K562 (cell line): ENCODE measurements around the gene GTF3C1. TPM values are rescaled to one million over a fixed set of nuclear protein-coding genes. Genes with fewer than 3 reads are reported as not detected.

Source experiments
- ATAC-seq: fragments of 200-7000 bp; cut with Tn5 transposase; 3 replicates; pipeline ENCODE4 v1.9.1; 2020; ENCODE audit warnings: moderate library complexity
- BruUV-seq: library from RNA; stranded (reverse); fragments of 400-500 nt; replicated peaks from 2 replicates; lab custom pipeline; 2021; lab: Mats Ljungman, UMichigan
- CTCF ChIA-PET: fragments of 300-600 bp; formaldehyde crosslinking; extraction: SDS; loops from one replicate; lab custom pipeline; 2021; ENCODE audit warnings: low intra/inter-chr PET ratio; lab: Yijun Ruan, JAX
- POLR2A ChIA-PET: fragments of 300-600, 350-650 bp; sonication (Branson Sonifier 250); formaldehyde crosslinking; extraction: SDS; loops from one replicate; lab custom pipeline; 2021; ENCODE audit warnings: antibody characterized with exemption, inconsistent platforms; lab: Yijun Ruan, JAX
- DNase-seq, 4 experiments: peaks; one replicate each; pipeline versions ENCODE4 v3.0.0 to v3.0.0-alpha.2; 2011 to 2018; ENCODE audit warnings: low spot score in 3 of 4, mixed read lengths in 3 of 4; ENCODE audit errors: extremely low read depth in 1 of 4
- FAIRE-seq: peaks from 2 replicates; lab custom pipeline; 2011; peaks lifted over from hg19 to GRCh38; lab: Jason Lieb, UNC
- H2AFZ ChIP-seq: 2 replicates; pipeline ENCODE4 v1.6.0; 2011; ENCODE audit warnings: low read depth, low read length, control low read depth, inconsistent platforms
- H3K27ac ChIP-seq: fragments of 200-600 bp; 3 replicates; pipeline ENCODE4 v1.8.0; 2011; ENCODE audit warnings: low read depth, mild to moderate bottlenecking, control low read depth, inconsistent platforms, low read length, moderate library complexity, mixed read lengths; ENCODE audit errors: extremely low read depth
- H3K27me3 ChIP-seq, 2 experiments: fragments of 300-600 bp in 1 of 2; 2 replicates in 1 of 2; 3 replicates in 1 of 2; pipeline versions ENCODE4 v1.6.0 to v1.8.0; 2011; ENCODE audit warnings: inconsistent platforms in 2 of 2, low read length in 2 of 2, mild to moderate bottlenecking in 1 of 2, mixed read lengths in 1 of 2, moderate library complexity in 1 of 2; ENCODE audit not compliant: control insufficient read depth in 2 of 2, insufficient read depth in 2 of 2
- H3K36me3 ChIP-seq: fragments of 300-600 bp; 3 replicates; pipeline ENCODE4 v1.8.0; 2011; ENCODE audit warnings: mild to moderate bottlenecking, low read length, inconsistent platforms; ENCODE audit not compliant: control insufficient read depth, insufficient read depth
- H3K4me1 ChIP-seq, 2 experiments: fragments of 200-600 bp in 1 of 2; replicated peaks in 1 of 2; 2 replicates in 1 of 2; 3 replicates in 1 of 2; pipeline versions ENCODE4 v1.5.1 to v1.8.0; 2011; ENCODE audit warnings: inconsistent platforms in 2 of 2, low read length in 2 of 2, mild to moderate bottlenecking in 1 of 2, mixed read lengths in 1 of 2, moderate library complexity in 1 of 2; ENCODE audit not compliant: control insufficient read depth in 2 of 2, insufficient read depth in 2 of 2
- H3K4me2 ChIP-seq: 2 replicates; pipeline ENCODE4 v1.6.1; 2011; ENCODE audit warnings: low read length, control low read depth, inconsistent platforms, mixed read lengths; ENCODE audit not compliant: insufficient read depth
- H3K4me3 ChIP-seq: fragments of 200-600 bp; sonication (generic), shearing (Covaris generic); 2 replicates; pipeline ENCODE4 v1.5.1; 2016; ENCODE audit warnings: control low read depth, inconsistent platforms
- H3K79me2 ChIP-seq: fragments of 200-600 bp; 3 replicates; pipeline ENCODE4 v1.8.0; 2011; ENCODE audit warnings: low read length, inconsistent platforms; ENCODE audit not compliant: control insufficient read depth, insufficient read depth
- H3K9ac ChIP-seq, 2 experiments: 2 replicates each; pipeline versions ENCODE4 v1.6.0 to v1.6.1; 2011; ENCODE audit warnings: low read depth in 2 of 2, low read length in 2 of 2, control low read depth in 1 of 2, inconsistent platforms in 1 of 2, mild to moderate bottlenecking in 1 of 2, mixed read lengths in 1 of 2; ENCODE audit not compliant: insufficient read depth in 1 of 2
- H3K9me1 ChIP-seq: one replicate; pipeline ENCODE4 v1.6.0; 2011; ENCODE audit warnings: inconsistent platforms, mild to moderate bottlenecking, low read length, moderate library complexity; ENCODE audit not compliant: control insufficient read depth, insufficient read depth
- H3K9me3 ChIP-seq: replicated peaks from 2 replicates; pipeline ENCODE4 v1.5.1; 2011; ENCODE audit warnings: low read depth, low read length, inconsistent platforms; ENCODE audit not compliant: control insufficient read depth, insufficient read depth
- H4K20me1 ChIP-seq: replicated peaks from 2 replicates; pipeline ENCODE4 v1.6.1; 2011; ENCODE audit warnings: low read length, inconsistent platforms, mixed read lengths; ENCODE audit not compliant: control insufficient read depth, insufficient read depth
- FOXJ3 ChIP-seq: sonication (generic); formaldehyde crosslinking; IDR thresholded peaks from 2 replicates; pipeline ENCODE4 v1.4.0; 2020; ENCODE audit warnings: mild to moderate bottlenecking, missing genetic modification reagents
- HNRNPUL1 ChIP-seq: fragments of 200-400 bp; formaldehyde crosslinking; IDR thresholded peaks from 2 replicates; pipeline ENCODE4 v1.6.1; 2017; ENCODE audit warnings: low read length
- NONO ChIP-seq, 2 experiments: fragments of 200-400 bp in 1 of 2; fragments of 450-650 bp in 1 of 2; formaldehyde crosslinking in 1 of 2; IDR thresholded peaks; 2 replicates each; pipeline ENCODE4 v1.6.1; 2017; ENCODE audit warnings: low read depth in 2 of 2, mild to moderate bottlenecking in 2 of 2, moderate library complexity in 2 of 2, low read length in 1 of 2
- PTTG1 ChIP-seq: fragments of 450-650 bp; IDR thresholded peaks from 2 replicates; pipeline ENCODE4 v1.6.1; 2016; ENCODE audit warnings: low read depth, mild to moderate bottlenecking, missing genetic modification characterization, missing compliant biosample characterization
- SRF ChIP-seq, 2 experiments: fragments of 250-450, 450-650 bp in 1 of 2; sonication (Bioruptor Pico) in 1 of 2; sonication (generic) in 1 of 2; formaldehyde crosslinking; IDR thresholded peaks; 2 replicates each; pipeline versions ENCODE4 v1.5.0 to v1.5.1; 2020 to 2022; ENCODE audit warnings: mild to moderate bottlenecking in 1 of 2, missing genetic modification reagents in 1 of 2
- SRSF1 ChIP-seq: fragments of 200-400 bp; formaldehyde crosslinking; IDR thresholded peaks from 2 replicates; pipeline ENCODE4 v1.6.1; 2017; ENCODE audit warnings: mild to moderate bottlenecking, low read depth, low read length, moderate library complexity
- TCF7 ChIP-seq: sonication (generic); IDR thresholded peaks from 2 replicates; pipeline ENCODE4 v1.6.1; 2016; ENCODE audit warnings: antibody characterized with exemption, borderline replicate concordance
- ZBTB1 ChIP-seq: sonication (generic); formaldehyde crosslinking; IDR thresholded peaks from 2 replicates; pipeline ENCODE4 v1.8.1; 2023; ENCODE audit warnings: missing genetic modification reagents, low read depth, mild to moderate bottlenecking, borderline replicate concordance
- ZNF347 ChIP-seq: fragments of 450-650 bp; formaldehyde crosslinking; IDR thresholded peaks from 2 replicates; pipeline ENCODE4 v1.4.0; 2020; ENCODE audit warnings: low read depth, mild to moderate bottlenecking, moderate library complexity
- WGBS: fragments of 100-300 bp; shearing (Covaris generic); methylation state at CpG from one replicate; pipeline ENCODE4 v1.1.6; 2016; ENCODE audit warnings: low coverage, mixed read lengths; ENCODE audit not compliant: insufficient coverage; ENCODE audit errors: missing lambda C conversion rate; 5-methylcytosine and 5-hydroxymethylcytosine counted together
- in situ Hi-C: fragments of 300-500 bp; cut with MboI; formaldehyde crosslinking; loops from 4 replicates; pipeline ENCODE4 v1.15.0; 2018; ENCODE audit warnings: inconsistent platforms, mixed read lengths
- intact Hi-C: fragments of 100-400 bp; cut with micrococcal nuclease; formaldehyde crosslinking; loops from 2 replicates; pipeline ENCODE4 v1.14.2; 2022
- polyA plus RNA-seq, 8 experiments: library from polyadenylated mRNA; depleted of rRNA in 4 of 8; stranded (reverse) in 5 of 8; unstranded in 3 of 8; fragments of >200 nt; fragmentation: Nextera tagmentation in 2 of 8; fragmentation: Illumina TruSeq in 1 of 8; extraction: Ambion mirVana in 2 of 8; extraction: Trizol in 1 of 8; gene quantifications; 2 replicates each; pipeline versions ENCODE4 v1.2.1 to v1.2.3, GENCODE V29; 2011 to 2014; ENCODE audit warnings: inconsistent platforms in 1 of 8, missing spikeins in 1 of 8
- total RNA-seq, 7 experiments: library from RNA; depleted of rRNA in 6 of 7; stranded (reverse); fragments of >200 nt in 6 of 7; fragmentation: Illumina TruSeq in 2 of 7; extraction: Trizol in 2 of 7; gene quantifications; 2 replicates each; pipeline versions ENCODE4 v1.2.1 to v1.2.3, GENCODE V29; 2011 to 2021; ENCODE audit warnings: low replicate concordance in 1 of 7
- TF ChIP-seq, protein P1 (sequence below): fragments of 450-650 bp; conservative IDR thresholded peaks from 2 replicates; pipeline ENCODE4 v1.6.1; 2016; ENCODE audit warnings: missing genetic modification characterization, low read depth, mild to moderate bottlenecking, control low read depth, missing compliant biosample characterization
- TF ChIP-seq, protein P2 (sequence below), 3 experiments: IDR thresholded peaks in 2 of 3; conservative IDR thresholded peaks in 1 of 3; 2 replicates each; pipeline ENCODE4 v1.5.1; 2011 to 2012; ENCODE audit warnings: low read length in 3 of 3, mild to moderate bottlenecking in 3 of 3, control low read depth in 2 of 3, improper control_type of control experiment in 1 of 3, inconsistent platforms in 1 of 3, low read depth in 1 of 3, mixed read lengths in 1 of 3, moderate library complexity in 1 of 3; ENCODE audit not compliant: insufficient read depth in 2 of 3
- TF ChIP-seq, protein P3 (sequence below): IDR thresholded peaks from 2 replicates; pipeline ENCODE4 v1.6.1; 2014; ENCODE audit warnings: antibody characterized with exemption
- TF ChIP-seq, protein P4 (sequence below): fragments of 450-650 bp; IDR thresholded peaks from 2 replicates; pipeline ENCODE4 v1.6.1; 2014; ENCODE audit warnings: low read depth, mild to moderate bottlenecking, moderate library complexity, borderline replicate concordance

The GTF3C1 gene
- total and polyA plus RNA-seq, 9 of the 15 experiments (the other 6 are each of a cell fraction or from before 2014, with no cell fraction given) = 0.72 to 63.6 (median 30.9) TPM

DNA sequence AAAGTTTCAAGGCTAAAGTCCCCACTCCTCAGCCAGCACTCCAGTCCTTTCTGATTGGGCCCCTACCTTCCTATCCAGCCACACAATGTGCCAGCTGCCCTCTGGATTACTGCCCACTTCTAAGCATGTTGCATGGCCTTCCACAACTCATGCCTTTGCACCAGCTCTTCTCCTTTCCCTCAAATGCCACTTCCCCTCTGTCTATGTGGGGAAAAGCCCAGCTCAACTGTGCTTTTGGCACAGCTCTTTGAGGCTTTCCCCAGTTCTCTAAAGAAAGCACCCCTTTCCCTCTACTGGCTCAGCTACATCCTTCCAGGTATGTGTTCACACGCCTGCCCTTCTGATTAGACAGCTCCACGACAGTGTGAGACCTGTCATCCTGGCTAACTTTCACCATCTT, 18.5 kb downstream of the GTF3C1 start (continued):
- TF ChIP-seq ZNF347 (CRISPR knock-in tag) = no peak
- TF ChIP-seq, protein P1, sequence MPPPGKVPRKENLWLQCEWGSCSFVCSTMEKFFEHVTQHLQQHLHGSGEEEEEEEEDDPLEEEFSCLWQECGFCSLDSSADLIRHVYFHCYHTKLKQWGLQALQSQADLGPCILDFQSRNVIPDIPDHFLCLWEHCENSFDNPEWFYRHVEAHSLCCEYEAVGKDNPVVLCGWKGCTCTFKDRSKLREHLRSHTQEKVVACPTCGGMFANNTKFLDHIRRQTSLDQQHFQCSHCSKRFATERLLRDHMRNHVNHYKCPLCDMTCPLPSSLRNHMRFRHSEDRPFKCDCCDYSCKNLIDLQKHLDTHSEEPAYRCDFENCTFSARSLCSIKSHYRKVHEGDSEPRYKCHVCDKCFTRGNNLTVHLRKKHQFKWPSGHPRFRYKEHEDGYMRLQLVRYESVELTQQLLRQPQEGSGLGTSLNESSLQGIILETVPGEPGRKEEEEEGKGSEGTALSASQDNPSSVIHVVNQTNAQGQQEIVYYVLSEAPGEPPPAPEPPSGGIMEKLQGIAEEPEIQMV (tag) = no peak
- TF ChIP-seq ZBTB1 (CRISPR knock-in tag) = no peak

DNA sequence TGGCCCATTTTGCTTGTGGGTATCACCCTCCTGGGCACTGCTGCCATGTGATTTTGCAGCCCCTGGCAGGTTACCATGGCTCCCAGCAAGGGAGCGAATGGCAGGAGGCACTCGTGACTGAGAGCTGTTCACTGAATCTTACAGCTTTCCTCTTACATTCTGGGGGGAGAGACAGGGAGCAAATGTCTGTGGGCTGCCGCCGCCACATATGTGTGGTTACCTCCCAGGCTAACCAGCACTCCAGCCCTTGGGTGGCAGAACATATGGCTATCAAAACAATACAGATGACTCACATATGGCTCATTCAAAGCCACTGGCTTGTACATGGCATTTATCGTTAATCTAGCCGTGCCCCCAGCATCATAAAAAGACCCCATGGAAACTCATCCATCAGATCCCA, 19.8 kb downstream of the GTF3C1 start:
- in situ Hi-C loops = no loop called here
- POLR2A ChIA-PET = interaction anchor here (0.6 kb wide), 1 partner anchor 322 kb away, joined by 3 read pairs; no protein-coding TSS in a partner anchor
- Histone ChIP-seq H3K27ac (no peak overlapping the region), H3K27me3 (no peaks in the 10 kb centered on the region), H3K4me1 (no peaks in the 10 kb centered on the region), H3K9me3 (no peaks in the 10 kb centered on the region), H3K36me3 (peaks cover 91% of the 10 kb centered on the region), H4K20me1 (0 out of 2 replicates have a peak, but pooled peaks cover 2% of the 10 kb centered on the region), H3K9ac (no peak overlapping the region), H3K79me2 (no peaks in the 10 kb centered on the region), H3K9me1 (no peaks in the 10 kb centered on the region), H3K4me3 (no peak overlapping the region), H2AFZ (no peak overlapping the region), H3K4me2 (no peak overlapping the region)
- no TSS peak for BruUV-seq
- TF ChIP-seq SRSF1 = no peak
- TF ChIP-seq SRF (CRISPR knock-in tag; IDR thresholded peaks at IDR 0.05) = no peak
- no peak for TF ChIP-seq NONO (IDR thresholded peaks at IDR 0.05; ENCODE audit: low read depth in 2 of 2, low read length in 1 of 2)
- TF ChIP-seq, protein P2, sequence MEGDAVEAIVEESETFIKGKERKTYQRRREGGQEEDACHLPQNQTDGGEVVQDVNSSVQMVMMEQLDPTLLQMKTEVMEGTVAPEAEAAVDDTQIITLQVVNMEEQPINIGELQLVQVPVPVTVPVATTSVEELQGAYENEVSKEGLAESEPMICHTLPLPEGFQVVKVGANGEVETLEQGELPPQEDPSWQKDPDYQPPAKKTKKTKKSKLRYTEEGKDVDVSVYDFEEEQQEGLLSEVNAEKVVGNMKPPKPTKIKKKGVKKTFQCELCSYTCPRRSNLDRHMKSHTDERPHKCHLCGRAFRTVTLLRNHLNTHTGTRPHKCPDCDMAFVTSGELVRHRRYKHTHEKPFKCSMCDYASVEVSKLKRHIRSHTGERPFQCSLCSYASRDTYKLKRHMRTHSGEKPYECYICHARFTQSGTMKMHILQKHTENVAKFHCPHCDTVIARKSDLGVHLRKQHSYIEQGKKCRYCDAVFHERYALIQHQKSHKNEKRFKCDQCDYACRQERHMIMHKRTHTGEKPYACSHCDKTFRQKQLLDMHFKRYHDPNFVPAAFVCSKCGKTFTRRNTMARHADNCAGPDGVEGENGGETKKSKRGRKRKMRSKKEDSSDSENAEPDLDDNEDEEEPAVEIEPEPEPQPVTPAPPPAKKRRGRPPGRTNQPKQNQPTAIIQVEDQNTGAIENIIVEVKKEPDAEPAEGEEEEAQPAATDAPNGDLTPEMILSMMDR (IDR thresholded peaks at IDR 0.05 in 2 of 3, conservative IDR thresholded peaks at IDR 0.05 in 1 of 3; ENCODE audit: insufficient read depth in 2 of 3, low read depth in 1 of 3, low read length in 3 of 3) = no peak
- no peak for TF ChIP-seq HNRNPUL1
- TF ChIP-seq, protein P3, sequence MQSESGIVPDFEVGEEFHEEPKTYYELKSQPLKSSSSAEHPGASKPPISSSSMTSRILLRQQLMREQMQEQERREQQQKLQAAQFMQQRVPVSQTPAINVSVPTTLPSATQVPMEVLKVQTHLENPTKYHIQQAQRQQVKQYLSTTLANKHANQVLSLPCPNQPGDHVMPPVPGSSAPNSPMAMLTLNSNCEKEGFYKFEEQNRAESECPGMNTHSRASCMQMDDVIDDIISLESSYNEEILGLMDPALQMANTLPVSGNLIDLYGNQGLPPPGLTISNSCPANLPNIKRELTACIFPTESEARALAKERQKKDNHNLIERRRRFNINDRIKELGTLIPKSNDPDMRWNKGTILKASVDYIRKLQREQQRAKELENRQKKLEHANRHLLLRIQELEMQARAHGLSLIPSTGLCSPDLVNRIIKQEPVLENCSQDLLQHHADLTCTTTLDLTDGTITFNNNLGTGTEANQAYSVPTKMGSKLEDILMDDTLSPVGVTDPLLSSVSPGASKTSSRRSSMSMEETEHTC = no peak
- TF ChIP-seq, protein P4, sequence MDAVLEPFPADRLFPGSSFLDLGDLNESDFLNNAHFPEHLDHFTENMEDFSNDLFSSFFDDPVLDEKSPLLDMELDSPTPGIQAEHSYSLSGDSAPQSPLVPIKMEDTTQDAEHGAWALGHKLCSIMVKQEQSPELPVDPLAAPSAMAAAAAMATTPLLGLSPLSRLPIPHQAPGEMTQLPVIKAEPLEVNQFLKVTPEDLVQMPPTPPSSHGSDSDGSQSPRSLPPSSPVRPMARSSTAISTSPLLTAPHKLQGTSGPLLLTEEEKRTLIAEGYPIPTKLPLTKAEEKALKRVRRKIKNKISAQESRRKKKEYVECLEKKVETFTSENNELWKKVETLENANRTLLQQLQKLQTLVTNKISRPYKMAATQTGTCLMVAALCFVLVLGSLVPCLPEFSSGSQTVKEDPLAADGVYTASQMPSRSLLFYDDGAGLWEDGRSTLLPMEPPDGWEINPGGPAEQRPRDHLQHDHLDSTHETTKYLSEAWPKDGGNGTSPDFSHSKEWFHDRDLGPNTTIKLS = no peak
- no peak for TF ChIP-seq PTTG1 (tag)
- no peak for TF ChIP-seq FOXJ3 (CRISPR knock-in tag)
- no peak for TF ChIP-seq TCF7
- intact Hi-C loops = no loop called here
- 94% methylated on average over 6 of the region's 6 CpGs for WGBS
- ATAC-seq (no peak), DNase-seq (no peak), FAIRE-seq (no peak)
- CTCF ChIA-PET = no interaction called here
